Panc1 (cell line): Measurements from ENCODE around the gene C18orf32. TPM values are rescaled to one million over a fixed set of nuclear protein-coding genes. Genes with fewer than 3 reads are reported as not detected.
"Not testable (repeated sequence)": the region's sequence is repeated elsewhere in the genome, so short reads cannot be mapped to it uniquely, and the experiment has no call there.

Experiments used
- ATAC-seq: fragments of 200-7000 bp; cut with Tn5 transposase; 2 replicates; pipeline ENCODE4 v1.9.1; 2020; ENCODE audit warnings: mild to moderate bottlenecking, moderate library complexity
- BruUV-seq: library from RNA; stranded (reverse); fragments of 400-500 nt; replicated peaks from 2 replicates; lab custom pipeline; 2021; lab: Mats Ljungman, UMichigan
- CTCF ChIA-PET: fragments of 300-600 bp; sonication (Branson Sonifier 250); formaldehyde crosslinking; loops from one replicate; lab custom pipeline; 2022; ENCODE audit warnings: antibody characterized with exemption; lab: Charles Lee
- POLR2A ChIA-PET: fragments of 300-600 bp; sonication (Branson Sonifier 250); formaldehyde crosslinking; loops from one replicate; lab custom pipeline; 2022; ENCODE audit warnings: antibody characterized with exemption; lab: Charles Lee
- DNase-seq: peaks from one replicate; pipeline ENCODE4 v3.0.0-alpha.2; 2010; ENCODE audit warnings: low read depth, low spot score
- H3K27ac ChIP-seq: 2 replicates; pipeline ENCODE4 v1.5.1; 2011; ENCODE audit warnings: mild to moderate bottlenecking, low read length, inconsistent platforms
- H3K27me3 ChIP-seq: fragments of 200-500 bp; sonication (Bioruptor generic); 2 replicates; pipeline ENCODE4 v1.6.0; 2014; ENCODE audit warnings: low read length, inconsistent platforms; ENCODE audit not compliant: control insufficient read depth, insufficient read depth
- H3K36me3 ChIP-seq: fragments of 200-500 bp; sonication (Bioruptor generic); 2 replicates; pipeline ENCODE4 v1.5.1; 2014; ENCODE audit warnings: inconsistent platforms, mild to moderate bottlenecking, low read length, moderate library complexity; ENCODE audit not compliant: control insufficient read depth, insufficient read depth
- H3K4me1 ChIP-seq: 2 replicates; pipeline ENCODE4 v1.5.1; 2011; ENCODE audit warnings: inconsistent platforms, mild to moderate bottlenecking, low read length, moderate library complexity; ENCODE audit not compliant: control insufficient read depth, insufficient read depth
- H3K4me3 ChIP-seq, 2 experiments: 2 replicates each; pipeline ENCODE4 v1.5.1; 2011 to 2012; ENCODE audit warnings: low read depth in 2 of 2, low read length in 2 of 2, mild to moderate bottlenecking in 2 of 2, inconsistent platforms in 1 of 2, moderate library complexity in 1 of 2
- H3K9me3 ChIP-seq: fragments of 200-500 bp; sonication (Bioruptor generic); 2 replicates; pipeline ENCODE4 v1.5.1; 2014; ENCODE audit warnings: low read depth, mild to moderate bottlenecking, inconsistent platforms, low read length, moderate library complexity; ENCODE audit not compliant: control insufficient read depth, insufficient read depth
- POLR2AphosphoS5 ChIP-seq: IDR thresholded peaks from 2 replicates; pipeline ENCODE4 v1.6.1; 2012; ENCODE audit warnings: mild to moderate bottlenecking, low read depth, low read length, moderate library complexity
- SIN3A ChIP-seq: IDR thresholded peaks from 2 replicates; pipeline ENCODE4 v1.6.1; 2012; ENCODE audit warnings: low read depth, mild to moderate bottlenecking, low read length, moderate library complexity, borderline replicate concordance; ENCODE audit not compliant: insufficient read depth
- TCF7L2 ChIP-seq: IDR thresholded peaks from 2 replicates; pipeline ENCODE4 v1.6.1; 2011; ENCODE audit warnings: mild to moderate bottlenecking, low read depth, low read length, inconsistent platforms
- in situ Hi-C: cut with HindIII; loops from 2 replicates; pipeline ENCODE4 v1.10.0; 2016; ENCODE audit warnings: low sequenced_read_pairs, low pct_unique_long_range_greater_than_20kb
- intact Hi-C: fragments of 100-400 bp; cut with micrococcal nuclease; formaldehyde crosslinking; loops from one replicate; pipeline ENCODE4 v1.10.0; 2022; ENCODE audit not compliant: unreplicated experiment
- total RNA-seq: library from RNA; stranded (reverse); gene quantifications from one replicate; pipeline ENCODE4 v1.2.1, GENCODE V29; 2021; ENCODE audit not compliant: unreplicated experiment
- TF ChIP-seq, protein P1 (sequence below): fragments of 450-650 bp; IDR thresholded peaks from 2 replicates; pipeline ENCODE4 v1.5.1; 2017; ENCODE audit warnings: mild to moderate bottlenecking
- TF ChIP-seq, protein P2 (sequence below), 2 experiments: IDR thresholded peaks; 2 replicates each; pipeline ENCODE4 v1.6.1; 2011 to 2012; ENCODE audit warnings: low read depth in 2 of 2, control low read depth in 1 of 2, low read length in 1 of 2, mild to moderate bottlenecking in 1 of 2, moderate library complexity in 1 of 2; ENCODE audit not compliant: insufficient read depth in 1 of 2

Gene C18orf32
- total RNA-seq, 1 experiment from 2014 or later, result 38.0 TPM

DNA sequence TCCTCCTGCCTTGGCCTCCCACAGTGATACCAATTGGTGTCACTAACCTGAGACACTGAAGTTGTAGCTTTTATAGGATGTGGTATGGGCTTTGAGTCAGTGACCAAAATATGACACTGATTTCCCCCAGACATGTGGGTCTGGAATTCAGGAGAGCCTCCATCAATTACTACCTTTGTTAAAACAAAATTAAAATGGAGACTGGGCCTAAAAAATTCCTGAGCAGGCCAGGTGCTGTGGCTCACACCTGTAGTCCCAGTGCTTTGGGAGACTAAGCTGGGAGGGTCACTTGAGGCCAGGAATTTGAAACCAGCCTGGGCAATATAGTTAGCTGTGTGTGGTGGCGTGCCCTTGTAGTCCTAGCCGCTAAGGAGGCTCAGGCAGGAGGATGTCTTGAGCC lies 37.9 kb upstream of the C18orf32 start:
- CTCF ChIA-PET, result no interaction called here
- Histone ChIP-seq H3K4me3 (no peak overlapping the region), H3K9me3 (no peaks in the 10 kb centered on the region), H3K27ac (no peak overlapping the region), H3K36me3 (no peaks in the 10 kb centered on the region), H3K4me1 (no peaks in the 10 kb centered on the region), H3K27me3 (no peaks in the 10 kb centered on the region)
- TF ChIP-seq, protein P1, sequence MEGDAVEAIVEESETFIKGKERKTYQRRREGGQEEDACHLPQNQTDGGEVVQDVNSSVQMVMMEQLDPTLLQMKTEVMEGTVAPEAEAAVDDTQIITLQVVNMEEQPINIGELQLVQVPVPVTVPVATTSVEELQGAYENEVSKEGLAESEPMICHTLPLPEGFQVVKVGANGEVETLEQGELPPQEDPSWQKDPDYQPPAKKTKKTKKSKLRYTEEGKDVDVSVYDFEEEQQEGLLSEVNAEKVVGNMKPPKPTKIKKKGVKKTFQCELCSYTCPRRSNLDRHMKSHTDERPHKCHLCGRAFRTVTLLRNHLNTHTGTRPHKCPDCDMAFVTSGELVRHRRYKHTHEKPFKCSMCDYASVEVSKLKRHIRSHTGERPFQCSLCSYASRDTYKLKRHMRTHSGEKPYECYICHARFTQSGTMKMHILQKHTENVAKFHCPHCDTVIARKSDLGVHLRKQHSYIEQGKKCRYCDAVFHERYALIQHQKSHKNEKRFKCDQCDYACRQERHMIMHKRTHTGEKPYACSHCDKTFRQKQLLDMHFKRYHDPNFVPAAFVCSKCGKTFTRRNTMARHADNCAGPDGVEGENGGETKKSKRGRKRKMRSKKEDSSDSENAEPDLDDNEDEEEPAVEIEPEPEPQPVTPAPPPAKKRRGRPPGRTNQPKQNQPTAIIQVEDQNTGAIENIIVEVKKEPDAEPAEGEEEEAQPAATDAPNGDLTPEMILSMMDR, result no peak
- TF ChIP-seq, protein P2, sequence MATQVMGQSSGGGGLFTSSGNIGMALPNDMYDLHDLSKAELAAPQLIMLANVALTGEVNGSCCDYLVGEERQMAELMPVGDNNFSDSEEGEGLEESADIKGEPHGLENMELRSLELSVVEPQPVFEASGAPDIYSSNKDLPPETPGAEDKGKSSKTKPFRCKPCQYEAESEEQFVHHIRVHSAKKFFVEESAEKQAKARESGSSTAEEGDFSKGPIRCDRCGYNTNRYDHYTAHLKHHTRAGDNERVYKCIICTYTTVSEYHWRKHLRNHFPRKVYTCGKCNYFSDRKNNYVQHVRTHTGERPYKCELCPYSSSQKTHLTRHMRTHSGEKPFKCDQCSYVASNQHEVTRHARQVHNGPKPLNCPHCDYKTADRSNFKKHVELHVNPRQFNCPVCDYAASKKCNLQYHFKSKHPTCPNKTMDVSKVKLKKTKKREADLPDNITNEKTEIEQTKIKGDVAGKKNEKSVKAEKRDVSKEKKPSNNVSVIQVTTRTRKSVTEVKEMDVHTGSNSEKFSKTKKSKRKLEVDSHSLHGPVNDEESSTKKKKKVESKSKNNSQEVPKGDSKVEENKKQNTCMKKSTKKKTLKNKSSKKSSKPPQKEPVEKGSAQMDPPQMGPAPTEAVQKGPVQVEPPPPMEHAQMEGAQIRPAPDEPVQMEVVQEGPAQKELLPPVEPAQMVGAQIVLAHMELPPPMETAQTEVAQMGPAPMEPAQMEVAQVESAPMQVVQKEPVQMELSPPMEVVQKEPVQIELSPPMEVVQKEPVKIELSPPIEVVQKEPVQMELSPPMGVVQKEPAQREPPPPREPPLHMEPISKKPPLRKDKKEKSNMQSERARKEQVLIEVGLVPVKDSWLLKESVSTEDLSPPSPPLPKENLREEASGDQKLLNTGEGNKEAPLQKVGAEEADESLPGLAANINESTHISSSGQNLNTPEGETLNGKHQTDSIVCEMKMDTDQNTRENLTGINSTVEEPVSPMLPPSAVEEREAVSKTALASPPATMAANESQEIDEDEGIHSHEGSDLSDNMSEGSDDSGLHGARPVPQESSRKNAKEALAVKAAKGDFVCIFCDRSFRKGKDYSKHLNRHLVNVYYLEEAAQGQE (IDR thresholded peaks at IDR 0.05; ENCODE audit: insufficient read depth in 1 of 2, low read depth in 2 of 2, low read length in 1 of 2), result no peak
- TF ChIP-seq SIN3A, result no peak
- TF ChIP-seq TCF7L2, result no peak
- TF ChIP-seq POLR2AphosphoS5, result no peak
- intact Hi-C loops (no loop called here), in situ Hi-C loops (no loop called here)
- no TSS peak for BruUV-seq
- POLR2A ChIA-PET, result no interaction called here
- DNase-seq, result no peak
- no peak for ATAC-seq

DNA sequence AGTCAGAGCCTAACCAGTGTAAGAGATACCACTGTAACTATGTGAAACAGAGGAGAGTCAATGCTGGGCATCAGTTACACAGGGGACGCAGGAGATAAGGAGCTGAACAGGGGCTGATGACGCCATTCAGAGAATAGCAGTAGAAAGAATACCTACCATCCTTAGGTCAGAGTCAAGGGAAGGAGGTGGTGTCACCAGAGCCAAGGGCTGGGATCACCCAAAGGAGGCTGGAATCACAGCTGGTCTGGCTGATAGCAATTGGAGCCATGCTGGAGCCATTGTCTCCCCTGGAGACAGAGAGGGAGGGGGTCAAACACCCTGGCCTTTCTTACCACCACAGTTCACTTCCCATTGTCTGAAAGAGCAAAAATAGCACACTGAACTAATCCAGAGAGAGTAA lies 37.3 kb upstream of the C18orf32 start:
- no peak overlapping the region for H3K4me3 ChIP-seq
- CTCF ChIA-PET, result no interaction called here
- no TSS peak for BruUV-seq
- H3K9me3 ChIP-seq, result no peaks in the 10 kb centered on the region
- no peak for DNase-seq
- in situ Hi-C loops (no loop called here), intact Hi-C loops (no loop called here)
- TF ChIP-seq TCF7L2 (no peak), POLR2AphosphoS5 (no peak), SIN3A (no peak)
- TF ChIP-seq, protein P2 (IDR thresholded peaks at IDR 0.05; ENCODE audit: insufficient read depth in 1 of 2, low read depth in 2 of 2, low read length in 1 of 2), result no peak
- TF ChIP-seq, protein P1, result no peak
- H3K27ac ChIP-seq, result no peak overlapping the region
- ATAC-seq, result no peak
- no peaks in the 10 kb centered on the region for H3K36me3 ChIP-seq
- POLR2A ChIA-PET, result no interaction called here
- H3K27me3 ChIP-seq, result no peaks in the 10 kb centered on the region
- H3K4me1 ChIP-seq, result no peaks in the 10 kb centered on the region; the same call in 1 of the 2 replicates

DNA sequence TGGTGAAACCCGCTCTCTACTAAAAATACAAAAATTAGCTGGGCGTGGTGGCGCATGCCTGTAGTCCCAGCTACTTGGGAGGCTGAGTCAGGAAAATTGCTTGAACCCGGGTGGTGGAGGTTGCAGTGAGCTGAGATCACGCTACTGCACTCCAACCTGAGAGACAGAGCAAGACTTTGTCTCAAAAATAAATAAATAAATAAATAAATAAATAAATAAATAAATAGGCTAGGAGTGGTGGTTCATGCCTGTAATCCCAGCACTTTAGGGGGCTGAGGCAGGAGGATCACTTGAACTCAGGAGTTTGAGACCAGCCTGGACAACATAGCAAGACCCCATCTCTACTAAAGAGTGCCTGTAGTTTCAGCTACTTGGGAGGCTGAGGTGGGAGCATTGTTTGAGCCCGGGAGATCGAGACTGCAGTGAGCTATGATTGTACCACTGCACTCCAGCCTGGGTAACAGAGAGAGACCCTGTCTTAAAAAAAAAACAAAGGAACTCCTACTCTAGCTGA lies 36.6 kb upstream of the C18orf32 start:
- H3K27me3 ChIP-seq, H3K27ac ChIP-seq, POLR2A ChIA-PET, H3K36me3 ChIP-seq, intact Hi-C loops, H3K9me3 ChIP-seq, in situ Hi-C loops, H3K4me3 ChIP-seq, CTCF ChIA-PET, ATAC-seq, H3K4me1 ChIP-seq, DNase-seq, BruUV-seq: not testable (repeated sequence)
